Left ventricle myocardium inferior (tissue), 1 donor: ENCODE data around the gene KLHL11. TPM values are rescaled to one million over a fixed set of nuclear protein-coding genes. Genes with fewer than 3 reads are reported as not detected.

Experiments used
- DNase-seq: peaks from one replicate; pipeline ENCODE4 v3.0.0-alpha.2; 2020
- H3K27ac ChIP-seq: fragments of 200-600 bp; replicated peaks from 2 replicates; pipeline ENCODE4 v1.8.0; 2021
- H3K27me3 ChIP-seq: fragments of 200-600 bp; 2 replicates; pipeline ENCODE4 v1.8.0; 2021; ENCODE audit warnings: low read depth
- H3K36me3 ChIP-seq: fragments of 200-600 bp; 2 replicates; pipeline ENCODE4 v1.8.0; 2021
- H3K4me1 ChIP-seq: fragments of 200-600 bp; 2 replicates; pipeline ENCODE4 v1.8.0; 2021
- H3K4me3 ChIP-seq: fragments of 200-600 bp; 2 replicates; pipeline ENCODE4 v1.8.0; 2021; ENCODE audit warnings: mild to moderate bottlenecking, moderate library complexity
- H3K9me3 ChIP-seq: fragments of 200-600 bp; replicated peaks from 2 replicates; pipeline ENCODE4 v1.8.0; 2021
- CTCF ChIP-seq: fragments of 200-600 bp; IDR thresholded peaks from 2 replicates; pipeline ENCODE4 v1.8.0; 2021; ENCODE audit warnings: antibody characterized with exemption, mild to moderate bottlenecking, borderline replicate concordance
- intact Hi-C: fragments of 100-400 bp; cut with micrococcal nuclease; formaldehyde crosslinking; loops from one replicate; pipeline ENCODE4 v1.11.0; 2022
- total RNA-seq: library from RNA; stranded (reverse); fragmentation: NEBNext Ultra II Directional; extraction: Animal tissue kit (Norgen Biotek cat#: 25700); gene quantifications from one replicate; pipeline ENCODE4 v1.2.1, GENCODE V29; 2021
- donor health status: DM: no; HTN: yes; CAD: no; lungs with severe emphysema.

The KLHL11 gene
- total RNA-seq, 1 donor from 2014 or later = 3.5 TPM

- Histone ChIP-seq H3K36me3 (peaks cover 92% of the 10 kb centered on the region), H3K9me3 (no peaks in the 10 kb centered on the region), H3K4me1 (no peaks in the 10 kb centered on the region), H3K4me3 (no peak overlapping the region), H3K27me3 (no peaks in the 10 kb centered on the region), H3K27ac (no peak overlapping the region)
- intact Hi-C loops = no loop called here
- no peak for DNase-seq
- TF ChIP-seq CTCF = no peak
Measured at GRCh38 chr17:41905172-41905571, 39.9 kb upstream of the KLHL11 start.

GRCh38 chr17:41904242-41904841 lies 39.1 kb upstream of the KLHL11 start:
- no peaks in the 10 kb centered on the region for H3K4me1 ChIP-seq
- no peaks in the 10 kb centered on the region for H3K27me3 ChIP-seq
- no peak overlapping the region for H3K4me3 ChIP-seq
- no peaks in the 10 kb centered on the region for H3K9me3 ChIP-seq
- peaks cover 92% of the 10 kb centered on the region for H3K36me3 ChIP-seq
- no peak overlapping the region for H3K27ac ChIP-seq
- no peak for DNase-seq
- intact Hi-C loops = no loop called here
- TF ChIP-seq CTCF = no peak

GRCh38 chr17:41901646-41902045 lies 36.4 kb upstream of the KLHL11 start:
- TF ChIP-seq CTCF = no peak
- no peaks in the 10 kb centered on the region for H3K27me3 ChIP-seq
- no peak overlapping the region for H3K4me3 ChIP-seq
- peaks cover 94% of the 10 kb centered on the region for H3K36me3 ChIP-seq
- no peak overlapping the region for H3K27ac ChIP-seq
- DNase-seq = no peak
- intact Hi-C loops = no loop called here
- no peaks in the 10 kb centered on the region for H3K9me3 ChIP-seq
- no peaks in the 10 kb centered on the region for H3K4me1 ChIP-seq

GRCh38 chr17:41896726-41897125 lies 31.5 kb upstream of the KLHL11 start:
- Histone ChIP-seq H3K27me3 (no peaks in the 10 kb centered on the region), H3K4me3 (no peak overlapping the region), H3K36me3 (peaks cover 93% of the 10 kb centered on the region), H3K9me3 (no peaks in the 10 kb centered on the region), H3K27ac (no peak overlapping the region), H3K4me1 (peaks cover 20% of the 10 kb centered on the region)
- TF ChIP-seq CTCF = no peak
- intact Hi-C loops = no loop called here
- DNase-seq = no peak

GRCh38 chr17:41895617-41896016 lies 30.4 kb upstream of the KLHL11 start:
- H3K4me1 ChIP-seq = peaks cover 20% of the 10 kb centered on the region
- intact Hi-C loops = no loop called here
- no peaks in the 10 kb centered on the region for H3K27me3 ChIP-seq
- TF ChIP-seq CTCF = no peak
- H3K9me3 ChIP-seq = no peaks in the 10 kb centered on the region
- H3K27ac ChIP-seq = peak overlapping the region; percentile 74
- H3K4me3 ChIP-seq = no peak overlapping the region
- H3K36me3 ChIP-seq = peaks cover 94% of the 10 kb centered on the region
- DNase-seq = peak; percentile 30
